Stimulated activated CD8-positive, alpha-beta memory T cell treated with anti-CD3 and anti-CD28 coated beads, Interleukin-7, amount 100 ng/mL, for 24 hours (primary cell): ENCODE results near the gene ST8SIA5.

Experiments
- DNase-seq: peaks from one replicate; pipeline ENCODE4 v3.0.0-alpha.2; 2020; ENCODE audit warnings: low read depth

The ST8SIA5 gene

DNA sequence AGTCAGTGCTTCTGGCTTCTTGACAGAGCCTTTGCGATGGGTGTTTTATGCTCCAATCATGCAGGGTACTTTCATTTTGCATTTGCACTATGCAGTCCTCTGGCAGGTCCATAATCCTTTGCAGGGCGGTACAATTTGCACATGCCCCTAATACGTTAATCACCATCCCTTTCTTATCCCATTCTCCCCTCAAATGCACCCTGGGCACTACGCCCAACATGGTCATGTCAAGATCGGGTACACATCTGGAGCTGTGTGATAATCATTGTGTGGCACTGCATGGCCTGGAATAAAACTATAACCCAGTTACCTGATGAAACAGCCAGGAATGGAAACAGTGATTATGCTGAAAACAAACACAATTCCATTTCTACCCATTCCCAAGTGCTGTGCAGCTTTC, 127.5 kb downstream of the ST8SIA5 start:
- DNase-seq: no peak

GRCh38 chr18:46628206-46628605, 128.6 kb downstream of the ST8SIA5 start:
- DNase-seq: no peak

- DNase-seq: no peak
Observed at GRCh38 chr18:46627136-46627535, 129.7 kb downstream of the ST8SIA5 start.

DNA sequence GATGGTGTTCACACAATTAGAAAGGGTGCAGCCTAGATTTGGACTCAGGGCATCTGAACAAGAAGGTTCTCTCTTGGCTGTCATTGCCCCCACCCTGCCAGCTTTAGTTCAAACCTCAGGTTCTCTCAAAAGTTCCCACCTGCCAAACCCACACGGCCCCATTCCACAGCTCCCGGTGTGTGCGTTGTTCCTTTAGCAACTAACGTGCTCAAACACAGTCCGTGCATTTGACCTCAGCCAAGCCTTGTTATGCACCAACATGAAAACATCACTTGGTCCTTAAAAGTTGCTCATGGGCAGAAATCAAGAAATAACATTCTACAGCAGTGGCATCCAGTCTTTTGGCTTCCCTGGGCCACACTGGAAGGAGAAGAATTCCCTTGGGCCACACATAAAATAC, 131.8 kb downstream of the ST8SIA5 start:
- DNase-seq: no peak

DNA sequence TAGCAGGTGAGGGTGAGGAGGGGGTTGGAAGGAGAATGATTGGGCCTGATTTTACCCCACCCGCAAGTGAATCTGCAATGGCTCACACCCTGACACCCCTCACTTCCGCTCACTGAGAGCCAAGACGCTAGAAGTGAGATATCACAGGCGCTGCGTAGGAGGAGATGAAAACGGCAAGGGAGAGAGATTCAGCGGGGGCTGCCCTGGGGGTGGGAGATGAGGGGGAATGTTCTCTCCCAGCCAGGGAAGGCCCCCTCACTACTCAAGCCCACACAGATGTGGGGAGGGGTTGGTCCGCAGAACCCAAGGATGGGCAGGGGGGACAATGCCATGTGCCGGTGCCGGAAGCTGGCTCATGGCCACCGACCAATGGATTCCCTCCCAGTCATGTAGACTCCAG, 132.7 kb downstream of the ST8SIA5 start:
- no peak for DNase-seq

- no peak for DNase-seq
Observed at GRCh38 chr18:46623541-46623940, 133.3 kb downstream of the ST8SIA5 start.

DNA sequence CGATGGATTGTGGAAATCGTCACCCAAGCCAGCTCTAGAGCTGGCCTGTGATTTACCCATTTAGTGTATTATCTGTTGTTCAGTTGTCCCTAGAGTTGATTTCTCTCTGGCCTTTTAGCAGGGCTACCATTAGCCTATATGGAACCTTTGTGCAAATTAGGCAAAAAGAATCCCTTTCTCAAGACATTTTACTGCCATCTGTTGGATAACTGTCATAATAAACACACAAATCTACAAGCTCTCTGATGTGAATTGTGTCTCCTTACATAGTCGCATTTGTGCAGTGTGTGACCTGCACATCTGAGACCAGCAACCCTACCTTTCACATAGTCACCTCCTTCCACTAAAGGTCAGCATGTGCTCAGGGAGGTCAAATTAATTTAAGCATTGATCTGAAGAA, 133.9 kb downstream of the ST8SIA5 start:
- no peak for DNase-seq

DNA sequence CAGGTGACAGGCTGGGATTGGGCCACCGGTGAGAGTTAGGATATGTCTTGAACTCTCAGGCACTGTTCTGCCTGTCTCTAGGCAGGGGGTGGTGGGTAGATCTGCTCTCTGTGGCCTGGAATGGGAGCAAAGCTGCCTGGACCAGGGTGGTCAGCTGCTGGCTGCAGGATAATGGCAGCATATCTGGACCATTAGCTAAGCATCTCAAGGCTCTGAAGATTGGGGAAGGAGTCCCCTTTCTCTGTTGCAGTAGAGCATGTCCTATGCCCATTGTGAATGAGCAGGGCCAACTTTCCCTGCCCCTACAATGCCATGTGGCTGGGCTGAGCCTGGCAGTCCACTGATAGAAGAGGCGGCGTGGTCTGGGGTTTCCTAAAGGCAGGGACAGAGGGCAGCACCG, 134.4 kb downstream of the ST8SIA5 start:
- no peak for DNase-seq

- no peak for DNase-seq
Observed at GRCh38 chr18:46621871-46622270, 135.0 kb downstream of the ST8SIA5 start.

- no peak for DNase-seq
Observed at GRCh38 chr18:46621111-46621766, 135.6 kb downstream of the ST8SIA5 start.

- no peak for DNase-seq
Observed at GRCh38 chr18:46619559-46619958, 137.3 kb downstream of the ST8SIA5 start.
